Coronary artery (tissue), 2 donors: Measurements from ENCODE around the gene ATP6V1C2.
"Not testable (repeated sequence)": the region's sequence is repeated elsewhere in the genome, so short reads cannot be mapped to it uniquely, and the experiment has no call there.

Experiments used
- DNase-seq: peaks from one replicate; pipeline ENCODE4 v3.0.0-alpha.2; 2017; ENCODE audit warnings: low spot score
- H3K27ac ChIP-seq, 2 donors: fragments of 200-600 bp; sonication (generic); one replicate each; pipeline ENCODE4 v1.5.1; 2016 to 2019
- H3K4me3 ChIP-seq: fragments of 200-600 bp; sonication (generic); 2 replicates; pipeline ENCODE4 v1.5.1; 2016; ENCODE audit warnings: mild to moderate bottlenecking, moderate library complexity
- TF ChIP-seq, protein P1 (sequence below): fragments of 200-600 bp; sonication (generic); IDR thresholded peaks from one replicate; pipeline ENCODE4 v1.5.1; 2019; ENCODE audit warnings: antibody characterized with exemption

The ATP6V1C2 gene

DNA sequence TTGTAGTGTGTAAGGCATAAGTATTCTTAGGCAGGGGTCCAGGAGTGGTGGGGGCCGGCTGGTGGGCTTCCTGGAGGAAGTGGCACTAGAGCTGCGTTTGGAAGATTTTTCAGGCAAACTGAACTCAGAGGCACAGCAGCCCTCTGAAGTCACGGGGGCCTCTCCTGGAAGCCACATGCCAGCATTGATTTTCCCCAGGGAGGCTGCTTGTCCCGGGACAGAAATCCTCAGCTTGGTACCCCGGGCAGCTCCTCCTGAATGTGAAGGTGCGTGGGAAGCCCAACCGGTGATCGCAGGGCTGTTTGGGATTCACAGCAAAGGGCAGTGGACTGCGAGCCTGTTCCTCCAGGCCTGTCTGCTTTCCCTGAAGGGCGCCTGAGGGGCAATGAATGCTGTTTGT lies 92.7 kb downstream of the ATP6V1C2 start:
- no peak for DNase-seq
- H3K27ac ChIP-seq = no peak overlapping the region
- TF ChIP-seq, protein P1, sequence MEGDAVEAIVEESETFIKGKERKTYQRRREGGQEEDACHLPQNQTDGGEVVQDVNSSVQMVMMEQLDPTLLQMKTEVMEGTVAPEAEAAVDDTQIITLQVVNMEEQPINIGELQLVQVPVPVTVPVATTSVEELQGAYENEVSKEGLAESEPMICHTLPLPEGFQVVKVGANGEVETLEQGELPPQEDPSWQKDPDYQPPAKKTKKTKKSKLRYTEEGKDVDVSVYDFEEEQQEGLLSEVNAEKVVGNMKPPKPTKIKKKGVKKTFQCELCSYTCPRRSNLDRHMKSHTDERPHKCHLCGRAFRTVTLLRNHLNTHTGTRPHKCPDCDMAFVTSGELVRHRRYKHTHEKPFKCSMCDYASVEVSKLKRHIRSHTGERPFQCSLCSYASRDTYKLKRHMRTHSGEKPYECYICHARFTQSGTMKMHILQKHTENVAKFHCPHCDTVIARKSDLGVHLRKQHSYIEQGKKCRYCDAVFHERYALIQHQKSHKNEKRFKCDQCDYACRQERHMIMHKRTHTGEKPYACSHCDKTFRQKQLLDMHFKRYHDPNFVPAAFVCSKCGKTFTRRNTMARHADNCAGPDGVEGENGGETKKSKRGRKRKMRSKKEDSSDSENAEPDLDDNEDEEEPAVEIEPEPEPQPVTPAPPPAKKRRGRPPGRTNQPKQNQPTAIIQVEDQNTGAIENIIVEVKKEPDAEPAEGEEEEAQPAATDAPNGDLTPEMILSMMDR = no peak
- no peak overlapping the region for H3K4me3 ChIP-seq

DNA sequence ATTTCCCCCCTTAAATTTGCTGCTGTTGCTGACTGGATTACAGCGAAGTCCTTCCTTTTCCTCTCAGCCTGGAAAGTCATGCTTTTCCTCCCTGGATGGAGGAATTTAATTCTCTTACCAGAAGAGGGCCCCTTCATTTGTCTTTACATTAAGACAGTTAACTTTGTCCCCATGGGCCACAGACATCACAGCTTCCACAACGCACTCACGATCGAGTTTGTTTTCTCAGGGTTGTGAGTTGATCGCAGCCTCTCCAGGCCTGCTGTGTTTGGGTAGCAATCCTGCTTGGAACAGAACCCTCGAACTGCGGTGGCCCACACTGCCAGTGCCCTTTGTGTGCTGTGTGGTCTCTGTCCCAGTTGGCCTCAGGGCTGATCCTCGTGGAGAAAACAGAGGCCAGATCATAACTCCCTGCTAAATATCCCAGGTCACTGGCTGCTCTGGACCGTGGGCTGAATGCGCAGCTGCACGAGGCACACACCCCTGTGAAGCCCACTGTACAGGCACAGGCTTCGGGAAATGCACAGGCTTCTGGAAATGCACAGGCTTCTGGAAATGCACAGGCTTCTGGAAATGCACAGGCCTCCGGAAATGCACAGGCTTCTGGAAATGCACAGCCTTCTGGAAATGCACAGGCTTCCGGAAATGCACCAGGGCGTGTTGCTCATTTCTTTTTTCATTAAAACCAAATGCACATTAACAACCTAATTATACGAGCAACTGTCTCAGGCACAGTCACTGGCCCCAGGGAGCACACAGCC lies 93.3 kb downstream of the ATP6V1C2 start:
- no peak for DNase-seq
- no peak overlapping the region for H3K4me3 ChIP-seq
- H3K27ac ChIP-seq = no peak overlapping the region
- TF ChIP-seq, protein P1 = no peak

DNA sequence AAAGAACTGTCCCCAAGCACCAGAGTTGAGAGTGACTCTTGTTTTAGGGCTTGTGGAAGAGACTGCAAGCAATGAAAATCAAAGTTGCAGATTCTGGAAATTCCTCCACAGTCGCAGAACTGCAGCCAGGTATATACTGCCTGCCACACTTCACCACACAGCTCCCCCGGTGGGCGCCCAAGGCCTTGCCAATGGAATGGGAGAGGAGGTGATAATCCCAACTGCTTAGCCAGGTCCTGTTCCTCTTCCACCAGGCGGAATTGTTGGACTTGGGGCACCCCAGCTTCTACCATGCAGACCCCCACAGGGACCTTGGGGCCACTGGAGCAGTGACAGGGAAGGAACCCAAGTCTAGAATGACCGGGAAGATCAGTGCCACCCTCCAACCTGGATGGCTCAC lies 96.0 kb downstream of the ATP6V1C2 start:
- DNase-seq = no peak
- TF ChIP-seq, protein P1 = no peak
- Histone ChIP-seq H3K27ac (no peak overlapping the region), H3K4me3 (no peak overlapping the region)

DNA sequence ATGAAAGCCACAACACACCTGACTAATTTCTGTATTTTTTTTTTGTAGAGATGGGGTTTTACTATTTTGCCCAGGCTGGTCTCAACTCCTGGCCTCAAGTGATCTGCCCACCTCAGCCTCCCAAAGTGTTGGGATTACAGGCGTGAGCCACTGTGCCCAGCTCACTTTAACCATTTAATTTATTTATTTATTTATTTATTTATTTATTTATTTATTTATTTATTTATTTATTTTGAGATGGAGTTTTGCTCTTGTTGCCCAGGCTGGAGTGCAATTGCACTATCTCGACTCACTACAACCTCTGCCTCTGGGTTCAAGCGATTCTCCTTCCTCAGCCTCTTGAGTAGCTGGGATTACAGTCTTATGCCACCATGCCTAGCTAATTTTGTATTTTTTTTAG lies 96.9 kb downstream of the ATP6V1C2 start:
- not testable (repeated sequence) for H3K27ac ChIP-seq, H3K4me3 ChIP-seq, DNase-seq

DNA sequence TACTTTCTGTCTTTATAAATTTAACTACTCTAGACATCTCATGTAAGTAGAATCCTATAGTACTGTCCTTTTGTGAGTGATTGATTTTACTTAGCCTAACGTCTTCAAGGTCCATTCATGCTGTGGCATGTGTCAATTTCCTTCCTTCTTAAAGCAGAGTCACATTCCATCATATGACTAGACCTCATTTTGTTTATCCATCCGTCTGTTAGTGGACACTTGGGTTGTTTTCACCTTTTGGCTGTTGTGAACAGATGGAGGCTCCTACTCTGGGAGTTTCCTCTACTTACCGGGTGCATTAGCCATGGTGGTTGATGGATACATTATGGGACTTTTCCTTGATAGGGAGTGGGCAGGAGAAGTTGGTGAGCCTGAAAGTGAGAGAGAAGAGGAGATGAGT lies 97.6 kb downstream of the ATP6V1C2 start:
- TF ChIP-seq, protein P1 = no peak
- DNase-seq = no peak

DNA sequence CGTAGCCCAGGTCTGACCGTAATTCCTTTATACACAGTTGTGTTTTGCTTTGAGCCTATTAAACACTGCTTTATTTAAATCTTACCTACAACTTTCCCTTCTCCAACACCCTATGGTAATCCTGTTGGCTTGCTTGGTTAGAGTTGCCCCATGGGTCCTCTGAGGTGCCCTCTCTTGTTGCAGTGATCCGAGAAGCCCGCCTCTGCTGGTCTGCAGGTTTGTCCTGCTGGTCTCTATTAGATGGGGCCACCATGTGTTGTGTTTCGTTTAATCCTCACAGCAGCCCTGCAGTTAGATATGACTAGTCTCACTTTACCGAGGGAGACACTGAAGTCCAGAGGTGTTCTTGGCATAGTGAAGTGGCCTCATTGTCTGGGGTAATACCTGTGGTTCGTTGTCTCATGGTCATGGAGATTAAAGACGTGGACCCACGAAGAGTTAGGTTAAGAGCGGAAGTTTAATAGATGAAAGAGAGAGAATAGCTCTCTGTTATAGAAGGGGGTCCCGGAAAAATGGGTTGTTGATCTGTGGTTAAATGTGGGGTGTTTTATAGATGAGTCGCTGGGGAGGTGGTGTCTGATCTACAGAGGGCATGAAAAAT lies 98.4 kb downstream of the ATP6V1C2 start:
- TF ChIP-seq, protein P1 = no peak
- DNase-seq = no peak
- H3K27ac ChIP-seq = no peak overlapping the region

More for the DNA sequence above, 97.6 kb downstream of the ATP6V1C2 start:
- H3K4me3 ChIP-seq = no peak overlapping the region
- H3K27ac ChIP-seq = no peak overlapping the region

DNA sequence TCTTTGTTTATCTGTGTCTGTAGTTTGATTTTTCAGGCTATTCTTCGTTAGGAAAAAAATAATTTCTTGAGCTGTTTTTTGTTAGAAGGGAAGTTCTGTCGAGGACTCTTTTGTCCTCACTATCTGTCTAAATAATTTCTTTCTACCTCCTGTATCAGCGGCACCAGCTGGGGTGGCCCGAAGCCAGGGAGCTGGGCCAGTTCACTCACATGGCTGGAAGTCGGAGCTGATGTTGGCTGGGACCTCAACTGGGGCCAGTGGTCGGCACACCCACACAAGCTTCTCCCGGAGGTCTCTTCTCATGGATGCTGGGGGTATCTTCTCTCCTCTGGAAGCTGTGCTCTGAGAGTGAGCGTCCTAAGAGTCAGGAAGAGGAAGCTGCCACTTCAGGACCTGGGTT lies 99.1 kb downstream of the ATP6V1C2 start:
- H3K4me3 ChIP-seq = no peak overlapping the region
- TF ChIP-seq, protein P1 = no peak
- H3K27ac ChIP-seq = peak overlapping the region in 1 of 2 donors; percentile 31
- no peak for DNase-seq

More for the DNA sequence above, 98.4 kb downstream of the ATP6V1C2 start:
- H3K4me3 ChIP-seq = no peak overlapping the region
